ENCODE data around the gene NOC4L.

DNA sequence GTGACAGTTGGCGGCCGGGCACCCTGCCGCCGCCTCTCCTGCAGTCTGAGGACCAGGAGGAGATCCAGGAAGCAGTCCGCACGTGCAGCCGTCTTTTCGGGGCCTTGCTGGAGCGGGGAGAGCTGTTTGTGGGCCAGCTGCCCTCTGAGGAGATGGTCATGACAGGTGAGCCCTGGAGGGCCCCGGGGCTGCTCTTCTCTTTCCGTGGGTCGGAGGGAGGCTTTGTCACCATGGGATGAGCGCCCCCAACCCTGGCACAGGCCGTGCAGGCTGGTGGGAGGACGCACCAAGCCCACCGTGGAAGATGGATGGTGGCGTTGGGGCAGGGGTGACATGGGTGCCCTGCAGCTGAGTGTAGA is 532 bp downstream of the NOC4L start:
- TF ChIP-seq GABPA (IDR thresholded peaks at IDR 0.05; ENCODE audit: low read depth) = no peak
- TF ChIP-seq, protein P1, sequence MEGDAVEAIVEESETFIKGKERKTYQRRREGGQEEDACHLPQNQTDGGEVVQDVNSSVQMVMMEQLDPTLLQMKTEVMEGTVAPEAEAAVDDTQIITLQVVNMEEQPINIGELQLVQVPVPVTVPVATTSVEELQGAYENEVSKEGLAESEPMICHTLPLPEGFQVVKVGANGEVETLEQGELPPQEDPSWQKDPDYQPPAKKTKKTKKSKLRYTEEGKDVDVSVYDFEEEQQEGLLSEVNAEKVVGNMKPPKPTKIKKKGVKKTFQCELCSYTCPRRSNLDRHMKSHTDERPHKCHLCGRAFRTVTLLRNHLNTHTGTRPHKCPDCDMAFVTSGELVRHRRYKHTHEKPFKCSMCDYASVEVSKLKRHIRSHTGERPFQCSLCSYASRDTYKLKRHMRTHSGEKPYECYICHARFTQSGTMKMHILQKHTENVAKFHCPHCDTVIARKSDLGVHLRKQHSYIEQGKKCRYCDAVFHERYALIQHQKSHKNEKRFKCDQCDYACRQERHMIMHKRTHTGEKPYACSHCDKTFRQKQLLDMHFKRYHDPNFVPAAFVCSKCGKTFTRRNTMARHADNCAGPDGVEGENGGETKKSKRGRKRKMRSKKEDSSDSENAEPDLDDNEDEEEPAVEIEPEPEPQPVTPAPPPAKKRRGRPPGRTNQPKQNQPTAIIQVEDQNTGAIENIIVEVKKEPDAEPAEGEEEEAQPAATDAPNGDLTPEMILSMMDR (IDR thresholded peaks at IDR 0.05) = no peak
- TF ChIP-seq RCOR1 (IDR thresholded peaks at IDR 0.05; ENCODE audit: low read length) = no peak
- TF ChIP-seq SIN3A (IDR thresholded peaks at IDR 0.05; ENCODE audit: borderline replicate concordance, low read depth, low read length) = no peak

Measured in SK-N-SH (cell line).